Heart left ventricle (tissue), 16 donors: ENCODE measurements around the gene OR51B2. TPM values are rescaled to one million over a fixed set of nuclear protein-coding genes. Genes with fewer than 3 reads are reported as not detected.
"Not testable (repeated sequence)": the region's sequence is repeated elsewhere in the genome, so short reads cannot be mapped to it uniquely, and the experiment has no call there.

Source experiments
- ATAC-seq, 4 donors: fragments of 200-7000 bp; cut with Tn5 transposase; one replicate each; pipeline ENCODE4 v1.9.1; 2020 to 2022; ENCODE audit warnings: moderate library complexity in 4 of 4, mild to moderate bottlenecking in 3 of 4, moderate number of reproducible peaks in 1 of 4
- DNase-seq, 5 donors: peaks; one replicate each; pipeline ENCODE4 v3.0.0-alpha.2; 2020
- H3K27ac ChIP-seq, 12 donors: fragments of 200-600 bp; sonication (generic) in 4 of 12; one replicate each; pipeline versions ENCODE4 v1.5.0 to v1.8.0; 2016 to 2022; ENCODE audit warnings: mild to moderate bottlenecking in 2 of 12
- H3K27me3 ChIP-seq, 9 donors: fragments of 200-600 bp; sonication (generic) in 2 of 9; one replicate each; pipeline versions ENCODE4 v1.5.1 to v1.8.0; 2016 to 2022; ENCODE audit warnings: mild to moderate bottlenecking in 3 of 9
- H3K36me3 ChIP-seq, 9 donors: fragments of 200-600 bp; sonication (generic) in 2 of 9; one replicate each; pipeline versions ENCODE4 v1.5.0 to v1.8.0; 2018 to 2022; ENCODE audit warnings: mild to moderate bottlenecking in 2 of 9
- H3K4me1 ChIP-seq, 12 donors: fragments of 200-600 bp; sonication (generic) in 4 of 12; one replicate each; pipeline versions ENCODE4 v1.5.0 to v1.8.0; 2016 to 2022; ENCODE audit warnings: mild to moderate bottlenecking in 3 of 12
- H3K4me3 ChIP-seq, 12 donors: fragments of 200-600 bp; sonication (generic) in 4 of 12; one replicate each; pipeline versions ENCODE4 v1.5.0 to v1.8.0; 2017 to 2022; ENCODE audit warnings: mild to moderate bottlenecking in 9 of 12, moderate library complexity in 4 of 12
- H3K9me3 ChIP-seq, 12 donors: fragments of 200-600 bp; sonication (generic) in 4 of 12; one replicate each; pipeline versions ENCODE4 v1.5.0 to v1.8.0; 2016 to 2022; ENCODE audit warnings: mild to moderate bottlenecking in 1 of 12
- CTCF ChIP-seq, 12 donors: fragments of 200-600 bp; sonication (generic) in 4 of 12; IDR thresholded peaks; one replicate each; pipeline versions ENCODE4 v1.5.0 to v1.8.0; 2018 to 2022; ENCODE audit warnings: antibody characterized with exemption in 12 of 12, mild to moderate bottlenecking in 5 of 12
- POLR2A ChIP-seq, 2 donors: fragments of 450-650 bp; IDR thresholded peaks; one replicate each; pipeline ENCODE4 v1.6.1; 2017; ENCODE audit warnings: antibody characterized with exemption in 2 of 2, mild to moderate bottlenecking in 2 of 2, moderate library complexity in 2 of 2
- WGBS, 4 donors: extraction: QIAGEN DNeasy Blood & Tissue Kit in 2 of 4; methylation state at CpG; one replicate each; pipeline versions ENCODE4 v1.1.5 to v1.1.7; 2013 to 2018; 5-methylcytosine and 5-hydroxymethylcytosine counted together
- intact Hi-C, 10 donors: fragments of 100-400 bp; cut with DNase I; formaldehyde crosslinking; loops; one replicate each; pipeline versions ENCODE4 v1.11.1 to v1.14.2; 2022
- polyA plus RNA-seq, 2 donors: library from polyadenylated mRNA; stranded (reverse); fragments of 200-250 nt; gene quantifications; one replicate each; pipeline ENCODE4 v1.2.3, GENCODE V29; 2013
- total RNA-seq, 9 donors: library from RNA; depleted of rRNA in 2 of 9; stranded (reverse); fragments of >200 nt in 2 of 9; fragmentation: NEBNext Ultra II Directional in 3 of 9; extraction: Animal tissue kit (Norgen Biotek cat#: 25700) in 3 of 9; gene quantifications; one replicate each; pipeline versions ENCODE4 v1.1.0 to v1.2.4, GENCODE V29; 2016 to 2023
- donor health status: ischemic (EF 13 %, LVEDD 7.1; RV severe dilation, severe dysfunction).
- donor health status: healthy with polysubstance abuse.
- donor health status: DM: no; HTN: yes; CAD: no.
- donor health status: DM: no; HTN: no; CAD: no.
- donor health status: ischemic (EF 25% LVEDD 6.9; RV normal size, moderate dysfunction).
- donor health status: ischemic (EF 25% LVEDD 5.7; RV mildly dilated, moderate dysfunction).
- donor health status: healthy.
- donor health status: DM: yes; HTN: yes; CAD: no.
- donor health status: ischemic (EF 35%, LVEDD 5.7; RV mildly dilated, moderate dysfunction).
- donor health status: nonischemic (EF 11% LVEDD 7.7; RV severe dilation, severe dysfunction).
- donor health status: DM: yes; HTN: yes; CAD: no.
- donor health status: PGD.
- donor health status: ischemic (EF 29% LVEDD 5.4; RV normal size, mild dysfunction).
- donor health status: nonischemic (EF 23%, LVEDD 6.1; RV moderate dilation, normal function).

The OR51B2 gene
- total and polyA plus RNA-seq, 11 donors = not detected

DNA sequence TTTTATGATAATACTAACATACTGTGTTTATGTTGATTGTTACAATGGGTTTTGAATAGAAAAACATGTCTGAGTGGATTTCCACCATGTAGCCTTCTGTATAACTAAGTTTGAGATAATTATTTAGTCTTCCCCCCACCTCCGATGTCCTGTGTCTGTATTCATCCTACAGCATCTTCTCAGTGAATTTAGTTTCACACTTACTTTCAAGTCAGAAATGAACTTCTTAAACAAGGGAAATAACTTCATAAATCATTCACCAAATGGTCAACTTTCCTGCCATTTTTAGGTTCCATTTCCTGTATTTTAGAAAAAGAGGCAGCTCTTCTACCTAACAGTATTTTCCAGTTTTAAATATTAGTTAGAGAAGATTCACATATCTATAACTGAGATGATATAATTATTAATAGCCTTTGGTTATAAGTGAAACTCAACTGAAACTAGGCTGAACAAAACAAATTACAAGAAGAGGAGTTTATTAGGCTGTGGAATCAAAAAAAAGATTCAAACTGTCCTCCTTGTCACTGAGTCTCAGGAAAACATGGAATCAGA lies 15.8 kb upstream of the OR51B2 start:
- Histone ChIP-seq H3K9me3 (no peaks in the 10 kb centered on the region), H3K36me3 (no peaks in the 10 kb centered on the region), H3K4me1 (no peaks in the 10 kb centered on the region), H3K27me3 (no peaks in the 10 kb centered on the region), H3K27ac (no peak overlapping the region), H3K4me3 (no peak overlapping the region)
- ATAC-seq = no peak
- DNase-seq = no peak
- WGBS, 4 donors = 85 to 100% (median 88%) methylated on average over 1 of the region's 1 CpG
- TF ChIP-seq CTCF (IDR thresholded peaks at IDR 0.05) (no peak), POLR2A (IDR thresholded peaks at IDR 0.05) (no peak)
- intact Hi-C loops = no loop called here

DNA sequence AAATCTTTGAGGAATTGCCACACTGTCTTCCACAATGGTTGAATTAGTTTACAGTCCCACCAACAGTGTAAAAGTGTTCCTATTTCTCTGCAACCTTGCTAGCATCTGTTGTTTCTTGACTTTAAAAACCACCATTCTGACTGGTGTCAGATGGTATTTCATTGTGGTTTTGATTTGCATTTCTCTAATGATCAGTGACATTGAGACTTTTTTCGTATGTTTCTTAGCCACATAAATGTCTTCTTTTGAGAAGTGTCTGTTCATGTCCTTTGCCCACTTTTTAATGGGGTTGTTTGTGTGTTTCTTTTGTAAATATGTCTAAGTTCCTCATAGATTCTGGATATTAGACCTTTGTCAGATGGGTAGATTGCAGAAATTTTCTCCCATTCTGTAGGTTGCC lies 13.2 kb upstream of the OR51B2 start:
- 70 to 80% (median 74%) methylated on average over 1 of the region's 1 CpG for WGBS, 4 donors
- DNase-seq, H3K9me3 ChIP-seq, ATAC-seq, intact Hi-C loops, H3K36me3 ChIP-seq, H3K27me3 ChIP-seq, H3K4me1 ChIP-seq, H3K27ac ChIP-seq, H3K4me3 ChIP-seq: not testable (repeated sequence)

DNA sequence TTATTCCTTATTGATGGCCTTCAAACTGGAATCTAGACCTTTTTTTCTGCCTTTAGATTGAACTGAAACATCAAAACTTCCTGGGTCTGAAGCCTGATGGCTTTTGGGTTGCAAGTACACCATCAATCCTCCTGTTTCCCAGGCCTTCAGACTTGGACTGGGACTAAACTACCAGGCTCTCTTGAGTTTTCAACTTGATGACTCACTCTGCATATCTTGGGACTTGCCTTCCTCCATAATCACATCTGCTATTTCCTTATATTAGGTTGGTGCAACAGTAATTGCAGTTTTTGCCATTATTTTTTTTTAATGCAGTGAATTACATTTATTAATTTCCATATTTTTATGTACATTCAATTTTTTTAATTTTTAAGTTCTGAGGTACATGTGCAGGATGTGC lies 12.2 kb upstream of the OR51B2 start:
- Histone ChIP-seq H3K27me3 (no peaks in the 10 kb centered on the region), H3K27ac (no peak overlapping the region), H3K9me3 (no peaks in the 10 kb centered on the region), H3K36me3 (no peaks in the 10 kb centered on the region), H3K4me3 (no peak overlapping the region), H3K4me1 (no peaks in the 10 kb centered on the region)
- TF ChIP-seq POLR2A (IDR thresholded peaks at IDR 0.05) = no peak
- TF ChIP-seq CTCF (IDR thresholded peaks at IDR 0.05) = no peak
- DNase-seq (no peak), ATAC-seq (no peak)
- intact Hi-C loops = no loop called here

DNA sequence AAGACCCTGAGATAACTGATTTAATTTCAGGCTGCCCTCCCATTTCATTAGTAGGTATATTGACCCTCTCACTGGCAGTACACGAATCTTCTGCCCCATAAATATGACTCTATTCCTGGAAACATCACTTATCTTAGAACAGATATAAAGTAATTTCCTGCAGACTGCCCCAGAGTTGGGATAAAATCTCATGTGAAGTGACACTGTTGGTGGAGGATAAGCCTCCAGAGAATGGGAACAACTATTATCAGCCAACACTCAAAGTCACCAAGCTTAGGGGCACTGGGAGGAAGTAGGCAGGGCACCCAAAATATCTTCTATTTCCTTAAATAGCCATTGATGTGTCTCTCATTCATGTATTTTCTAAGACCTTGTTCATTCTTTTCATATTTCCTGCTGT lies 11.1 kb upstream of the OR51B2 start:
- intact Hi-C loops = no loop called here
- Histone ChIP-seq H3K27me3 (no peaks in the 10 kb centered on the region), H3K9me3 (no peaks in the 10 kb centered on the region), H3K4me3 (no peak overlapping the region), H3K4me1 (no peaks in the 10 kb centered on the region), H3K36me3 (no peaks in the 10 kb centered on the region), H3K27ac (no peak overlapping the region)
- ATAC-seq (no peak), DNase-seq (no peak)
- TF ChIP-seq CTCF (IDR thresholded peaks at IDR 0.05) (no peak), POLR2A (IDR thresholded peaks at IDR 0.05) (no peak)
- WGBS, 4 donors = 14 to 46% (median 24%) methylated on average over 1 of the region's 1 CpG

DNA sequence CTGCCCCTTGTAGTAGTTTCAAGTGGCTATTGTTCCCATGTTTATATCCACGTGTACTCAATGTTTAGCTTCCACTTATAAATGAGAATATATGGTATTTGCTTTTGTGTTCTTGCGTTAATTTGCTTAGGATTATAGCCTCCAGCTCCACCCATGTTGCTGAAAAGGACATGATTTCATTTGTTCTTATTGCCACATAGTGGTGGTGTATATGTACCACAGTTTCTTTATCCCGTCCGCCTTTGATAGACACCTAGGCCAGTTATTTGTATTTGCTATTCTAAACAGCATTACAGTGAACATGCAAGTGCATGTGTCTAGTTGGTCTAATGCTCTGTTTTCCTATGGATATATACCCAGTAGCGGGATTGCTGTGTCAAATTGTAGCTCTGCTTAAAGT lies 6.8 kb downstream of the OR51B2 start:
- Histone ChIP-seq H3K9me3 (peaks cover 0 to 2% (median 0%) of the 10 kb centered on the region in 12 donors), H3K36me3 (no peaks in the 10 kb centered on the region), H3K27ac (no peak overlapping the region), H3K4me3 (no peak overlapping the region), H3K27me3 (no peaks in the 10 kb centered on the region), H3K4me1 (no peaks in the 10 kb centered on the region)
- TF ChIP-seq CTCF (IDR thresholded peaks at IDR 0.05) = no peak
- no peak for TF ChIP-seq POLR2A (IDR thresholded peaks at IDR 0.05)
- WGBS, 4 donors = 68 to 86% (median 77%) methylated on average over 5 of the region's 5 CpGs
- ATAC-seq = no peak
- DNase-seq = no peak
- intact Hi-C loops = no loop called here

DNA sequence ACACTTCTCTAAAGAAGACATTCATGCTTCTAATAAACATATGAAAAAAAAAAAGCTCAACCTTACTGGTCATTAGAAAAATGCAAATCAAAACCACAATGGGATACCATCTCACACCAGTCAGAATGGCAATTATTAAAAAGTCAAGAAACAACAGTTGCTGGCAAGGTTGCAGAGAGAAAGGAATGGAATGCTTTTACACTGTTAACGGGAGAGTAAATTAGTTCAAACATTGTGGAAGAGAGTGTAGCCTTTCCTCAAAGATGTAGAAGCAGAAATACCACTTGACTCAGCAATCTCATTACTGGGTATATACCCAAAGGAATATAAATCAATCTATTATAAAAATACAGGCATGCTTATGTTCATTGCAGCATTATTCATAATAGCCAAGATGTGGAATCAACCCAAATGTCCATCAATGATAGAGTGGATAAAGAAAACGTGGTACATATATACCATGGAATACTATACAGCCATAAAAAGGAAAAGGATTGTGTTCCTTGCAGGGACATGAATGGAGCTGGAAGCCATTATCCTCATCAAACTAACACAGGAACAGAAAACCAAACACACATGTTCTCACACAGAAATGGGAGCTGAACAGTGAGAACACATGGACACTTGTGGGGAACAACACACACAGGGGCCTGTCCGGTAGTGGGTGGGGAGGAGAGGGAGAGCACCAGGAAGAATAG lies 10.6 kb downstream of the OR51B2 start:
- DNase-seq, H3K27ac ChIP-seq, H3K4me3 ChIP-seq, H3K9me3 ChIP-seq, H3K4me1 ChIP-seq, H3K27me3 ChIP-seq, H3K36me3 ChIP-seq, intact Hi-C loops, ATAC-seq: not testable (repeated sequence)
- 74 to 78% (median 78%) methylated on average over 3 of the region's 3 CpGs for WGBS, 4 donors
